ENCODE data around the gene SERPINA1. TPM values are rescaled to one million over a fixed set of nuclear protein-coding genes. Genes with fewer than 3 reads are reported as not detected.

Gene SERPINA1
- total RNA-seq, 1 donor from 2014 or later: not detected

DNA sequence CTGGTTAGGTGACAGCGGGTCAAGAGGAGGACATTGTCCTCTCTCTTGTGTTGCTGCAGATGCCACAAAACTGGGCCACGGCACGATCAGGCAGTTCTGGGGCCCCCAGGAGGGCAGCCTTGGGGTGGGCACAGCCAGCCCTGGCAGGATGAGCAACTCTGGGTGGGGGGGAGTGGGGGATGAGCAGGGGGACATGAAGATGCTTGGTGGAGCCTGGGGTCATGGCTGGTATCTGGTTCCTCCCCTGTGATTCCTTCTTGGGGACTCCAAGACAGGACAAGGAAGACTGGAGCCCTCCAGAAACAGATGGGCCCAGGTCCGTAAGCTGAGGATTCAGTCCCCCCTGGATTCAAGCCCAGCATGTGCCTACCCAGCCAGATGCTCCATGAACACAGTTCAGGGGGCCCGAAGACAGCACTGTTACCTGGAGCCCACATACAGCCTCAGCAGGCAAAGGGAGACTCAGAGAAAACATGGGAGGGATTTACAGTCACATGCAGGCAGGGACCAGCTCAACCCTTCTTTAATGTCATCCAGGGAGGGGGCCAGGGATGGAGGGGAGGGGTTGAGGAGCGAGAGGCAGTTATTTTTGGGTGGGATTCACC is 10.4 kb downstream of the SERPINA1 start:
- H3K4me1 Mint-ChIP-seq: peaks cover 26% of the 10 kb centered on the region
- H3K27me3 Mint-ChIP-seq (ENCODE audit: low read depth): no peaks in the 10 kb centered on the region
- TF ChIP-seq, protein P1, sequence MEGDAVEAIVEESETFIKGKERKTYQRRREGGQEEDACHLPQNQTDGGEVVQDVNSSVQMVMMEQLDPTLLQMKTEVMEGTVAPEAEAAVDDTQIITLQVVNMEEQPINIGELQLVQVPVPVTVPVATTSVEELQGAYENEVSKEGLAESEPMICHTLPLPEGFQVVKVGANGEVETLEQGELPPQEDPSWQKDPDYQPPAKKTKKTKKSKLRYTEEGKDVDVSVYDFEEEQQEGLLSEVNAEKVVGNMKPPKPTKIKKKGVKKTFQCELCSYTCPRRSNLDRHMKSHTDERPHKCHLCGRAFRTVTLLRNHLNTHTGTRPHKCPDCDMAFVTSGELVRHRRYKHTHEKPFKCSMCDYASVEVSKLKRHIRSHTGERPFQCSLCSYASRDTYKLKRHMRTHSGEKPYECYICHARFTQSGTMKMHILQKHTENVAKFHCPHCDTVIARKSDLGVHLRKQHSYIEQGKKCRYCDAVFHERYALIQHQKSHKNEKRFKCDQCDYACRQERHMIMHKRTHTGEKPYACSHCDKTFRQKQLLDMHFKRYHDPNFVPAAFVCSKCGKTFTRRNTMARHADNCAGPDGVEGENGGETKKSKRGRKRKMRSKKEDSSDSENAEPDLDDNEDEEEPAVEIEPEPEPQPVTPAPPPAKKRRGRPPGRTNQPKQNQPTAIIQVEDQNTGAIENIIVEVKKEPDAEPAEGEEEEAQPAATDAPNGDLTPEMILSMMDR (conservative IDR thresholded peaks at IDR 0.05): no peak
- H3K27ac Mint-ChIP-seq (ENCODE audit: unreplicated experiment): no peak overlapping the region
- no peaks in the 10 kb centered on the region for H3K36me3 Mint-ChIP-seq (ENCODE audit: low read depth)
- no peaks in the 10 kb centered on the region for H3K9me3 Mint-ChIP-seq
- no peak overlapping the region for H3K4me3 Mint-ChIP-seq
- DNase-seq (ENCODE audit: low read depth, low spot score): no peak

DNA sequence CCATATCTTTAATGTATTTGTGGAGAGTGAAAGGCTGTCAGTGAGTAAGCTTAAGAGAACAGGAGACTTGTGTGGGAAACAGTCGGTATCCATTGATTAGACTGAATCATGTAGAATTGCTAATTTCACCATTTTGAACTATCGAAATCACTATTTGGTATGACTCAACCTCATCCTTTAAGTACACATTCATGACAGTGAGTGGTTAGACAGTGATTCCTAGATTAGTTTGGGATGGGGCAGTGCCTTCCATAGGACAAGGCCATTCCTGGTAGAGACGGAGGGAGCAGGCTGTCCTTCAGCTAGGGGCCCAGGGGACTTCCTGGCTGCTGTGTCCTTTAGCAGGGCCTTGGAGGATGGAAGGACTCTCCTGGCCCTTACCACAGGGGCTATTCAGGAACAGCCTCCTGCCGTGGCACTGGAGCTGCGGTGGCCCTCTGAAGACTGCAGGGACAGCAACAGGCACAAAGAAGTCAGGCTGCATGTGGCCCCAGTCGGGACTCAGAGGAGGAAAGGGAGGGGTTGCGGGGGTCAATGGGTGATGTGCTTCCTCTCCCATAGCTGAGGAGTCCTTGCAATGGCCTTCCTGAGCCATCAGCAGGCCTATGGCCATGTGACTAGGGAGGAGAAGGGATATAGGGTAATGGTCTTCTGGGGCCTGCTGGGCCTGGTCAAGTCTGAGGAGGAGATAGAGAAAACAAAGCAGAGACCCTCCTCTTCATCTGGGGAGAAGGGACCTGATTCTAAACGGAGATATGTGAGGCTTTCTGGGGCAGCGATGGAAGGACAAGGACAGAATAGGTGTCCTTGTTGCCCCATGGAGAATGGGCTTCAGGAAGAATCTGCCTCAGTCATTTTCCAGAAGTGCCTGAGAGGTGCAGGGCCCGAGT is 11.2 kb downstream of the SERPINA1 start:
- no peak for DNase-seq (ENCODE audit: low read depth, low spot score)
- no peaks in the 10 kb centered on the region for H3K9me3 Mint-ChIP-seq

DNA sequence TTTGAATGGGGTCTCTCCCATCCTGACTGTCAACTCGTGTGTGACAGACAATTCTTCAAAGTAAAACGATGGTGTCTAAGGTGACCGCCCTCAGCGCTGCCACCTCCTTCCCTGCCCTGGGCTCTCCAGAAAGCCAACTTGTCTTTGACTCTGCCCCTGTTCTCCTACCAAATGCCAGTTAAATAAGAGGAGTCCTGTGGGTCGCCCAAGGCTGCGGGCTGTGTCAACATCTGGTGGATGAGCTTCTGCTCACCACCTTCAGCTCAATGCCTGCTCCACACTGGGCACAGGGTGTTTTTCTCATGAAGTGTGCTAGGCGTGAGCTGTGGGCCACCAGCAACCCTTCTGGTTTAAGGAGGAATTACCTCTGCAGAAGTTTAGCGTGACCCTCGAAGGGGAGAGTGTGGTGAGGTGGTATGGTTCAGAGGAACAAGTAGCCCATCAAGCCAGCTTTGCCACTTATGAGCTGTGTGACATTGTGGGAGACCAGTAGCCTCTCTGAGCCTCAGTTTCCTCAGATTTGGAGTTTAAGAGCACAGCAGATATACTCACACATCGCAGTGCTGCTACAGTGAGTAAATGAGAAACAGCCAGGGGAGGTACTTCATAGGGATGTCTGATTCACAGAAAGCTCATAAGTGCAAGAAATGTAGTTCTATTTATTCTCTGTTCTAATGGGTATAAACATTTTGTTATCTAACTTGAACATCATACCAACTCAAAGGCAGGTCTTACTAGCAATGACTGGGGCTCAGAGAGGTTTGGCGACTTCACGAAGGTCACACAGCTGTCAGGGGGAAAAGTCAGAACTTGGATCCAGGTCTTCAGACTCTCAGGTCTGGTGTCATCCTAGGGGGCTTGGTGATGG is 12.1 kb downstream of the SERPINA1 start:
- H3K9me3 Mint-ChIP-seq: no peaks in the 10 kb centered on the region
- H3K36me3 Mint-ChIP-seq (ENCODE audit: low read depth): no peaks in the 10 kb centered on the region
- H3K4me3 Mint-ChIP-seq: no peak overlapping the region
- peaks cover 26% of the 10 kb centered on the region for H3K4me1 Mint-ChIP-seq
- H3K27me3 Mint-ChIP-seq (ENCODE audit: low read depth): no peaks in the 10 kb centered on the region
- TF ChIP-seq, protein P1 (conservative IDR thresholded peaks at IDR 0.05): no peak
- DNase-seq (ENCODE audit: low read depth, low spot score): no peak
- no peak overlapping the region for H3K27ac Mint-ChIP-seq (ENCODE audit: unreplicated experiment)

More for the DNA sequence above, 11.2 kb downstream of the SERPINA1 start:
- Mint-ChIP-seq H3K4me3 (no peak overlapping the region), H3K27ac (ENCODE audit: unreplicated experiment) (peak overlapping the region; percentile 78), H3K36me3 (ENCODE audit: low read depth) (no peaks in the 10 kb centered on the region), H3K4me1 (peaks cover 26% of the 10 kb centered on the region), H3K27me3 (ENCODE audit: low read depth) (no peaks in the 10 kb centered on the region)
- TF ChIP-seq, protein P1 (conservative IDR thresholded peaks at IDR 0.05): no peak

DNA sequence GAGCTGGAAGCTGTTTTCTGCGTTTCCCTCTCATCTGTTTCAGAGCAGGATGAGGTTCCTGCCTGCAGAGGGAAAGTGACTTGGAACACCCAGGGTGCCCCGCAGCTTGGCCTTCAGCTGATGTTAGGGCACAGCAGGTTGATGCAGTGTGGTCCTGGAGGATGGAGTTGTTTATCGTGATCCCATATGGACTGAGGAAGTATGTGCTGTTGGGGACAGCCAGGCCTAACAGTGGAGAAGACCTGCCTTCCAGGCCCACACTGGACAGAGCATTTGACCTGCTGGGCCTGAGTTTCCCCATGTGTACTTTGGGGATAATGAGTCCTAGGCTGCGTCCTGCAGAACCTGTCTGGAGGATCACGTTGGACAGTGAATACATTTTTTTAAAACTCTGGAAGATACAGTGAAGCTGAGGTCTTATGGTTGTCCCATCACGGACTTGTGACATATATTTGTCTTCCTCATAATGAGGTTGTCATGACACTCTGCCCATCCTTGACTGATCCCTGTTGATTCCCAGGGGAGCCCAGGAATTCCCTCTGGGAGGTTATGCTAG is 12.8 kb downstream of the SERPINA1 start:
- Mint-ChIP-seq H3K36me3 (ENCODE audit: low read depth) (no peaks in the 10 kb centered on the region), H3K9me3 (no peaks in the 10 kb centered on the region), H3K4me3 (no peak overlapping the region), H3K4me1 (peaks cover 26% of the 10 kb centered on the region), H3K27ac (ENCODE audit: unreplicated experiment) (peak overlapping the region; percentile 92), H3K27me3 (ENCODE audit: low read depth) (no peaks in the 10 kb centered on the region)
- no peak for DNase-seq (ENCODE audit: low read depth, low spot score)
- TF ChIP-seq, protein P1 (conservative IDR thresholded peaks at IDR 0.05): no peak

DNA sequence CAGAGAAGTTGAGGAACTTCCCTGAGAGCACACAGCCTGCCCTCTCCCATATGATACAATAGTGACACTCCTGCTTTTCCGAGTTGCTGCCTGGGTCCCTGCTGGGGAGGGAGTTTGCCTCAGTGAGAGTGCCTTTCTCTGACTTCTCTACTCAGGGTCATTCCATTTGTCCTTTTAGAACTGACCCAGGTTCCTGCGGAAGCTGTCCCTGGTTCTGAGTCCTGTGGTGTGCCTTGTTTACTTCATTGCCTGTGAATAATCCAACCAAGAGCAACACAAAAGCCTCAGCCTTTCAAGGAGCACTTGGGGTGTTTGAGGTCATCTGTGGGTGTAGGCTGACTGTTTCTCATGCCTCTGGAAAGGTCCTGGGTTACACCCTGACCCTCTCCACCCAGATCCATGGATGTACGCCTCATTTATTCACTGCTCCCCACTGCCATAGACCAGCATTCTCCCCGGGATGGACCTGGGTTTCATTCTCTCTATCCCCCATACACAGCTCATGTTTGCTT is 13.6 kb downstream of the SERPINA1 start:
- Mint-ChIP-seq H3K4me1 (peaks cover 26% of the 10 kb centered on the region), H3K27me3 (ENCODE audit: low read depth) (no peaks in the 10 kb centered on the region), H3K4me3 (no peak overlapping the region), H3K27ac (ENCODE audit: unreplicated experiment) (peak overlapping the region; percentile 92), H3K36me3 (ENCODE audit: low read depth) (no peaks in the 10 kb centered on the region), H3K9me3 (no peaks in the 10 kb centered on the region)
- DNase-seq (ENCODE audit: low read depth, low spot score): no peak
- TF ChIP-seq, protein P1 (conservative IDR thresholded peaks at IDR 0.05): no peak
